Endothelial cell of umbilical vein (primary cell): ENCODE results near the gene GAS7. TPM values are rescaled to one million over a fixed set of nuclear protein-coding genes. Genes with fewer than 3 reads are reported as not detected.
"Not testable (repeated sequence)": the region's sequence is repeated elsewhere in the genome, so short reads cannot be mapped to it uniquely, and the experiment has no call there.

Source experiments
- BruUV-seq: library from RNA; stranded (reverse); fragments of 400-500 nt; replicated peaks from 2 replicates; lab custom pipeline; 2021; lab: Mats Ljungman, UMichigan
- CTCF ChIA-PET: fragments of 300-600, 350-600 bp; sonication (Branson Sonifier 250); formaldehyde crosslinking; loops from one replicate; lab custom pipeline; 2021; ENCODE audit warnings: antibody characterized with exemption, inconsistent platforms; lab: Charles Lee
- POLR2A ChIA-PET: fragments of 300-600, 350-600 bp; sonication (Branson Sonifier 250); formaldehyde crosslinking; loops from one replicate; lab custom pipeline; 2021; ENCODE audit warnings: antibody characterized with exemption, inconsistent platforms; lab: Charles Lee
- DNase-seq: peaks from one replicate; pipeline ENCODE4 v3.0.0-alpha.2; 2011; ENCODE audit warnings: low read depth, low spot score
- FAIRE-seq: peaks from 2 replicates; lab custom pipeline; 2011; peaks lifted over from hg19 to GRCh38; lab: Jason Lieb, UNC
- H2AFZ ChIP-seq: 2 replicates; pipeline ENCODE4 v1.6.0; 2012; ENCODE audit warnings: low read depth, low read length, control low read depth, inconsistent platforms
- H3K27ac ChIP-seq: 2 replicates; pipeline ENCODE4 v1.5.1; 2011; ENCODE audit warnings: low read depth, mild to moderate bottlenecking, control low read depth, low read length, moderate library complexity; ENCODE audit not compliant: insufficient read depth
- H3K27me3 ChIP-seq, 2 experiments: 2 replicates each; pipeline versions ENCODE4 v1.6.0 to v1.6.1; 2011; ENCODE audit warnings: low read length in 2 of 2, mixed read lengths in 1 of 2; ENCODE audit not compliant: control insufficient read depth in 2 of 2, insufficient read depth in 2 of 2
- H3K36me3 ChIP-seq, 2 experiments: 2 replicates in 1 of 2; 3 replicates in 1 of 2; pipeline ENCODE4 v1.5.1; 2011; ENCODE audit warnings: low read length in 2 of 2, mild to moderate bottlenecking in 1 of 2, moderate library complexity in 1 of 2; ENCODE audit not compliant: control insufficient read depth in 2 of 2, insufficient read depth in 2 of 2; ENCODE audit errors: extremely low read depth in 1 of 2
- H3K4me1 ChIP-seq: 3 replicates; pipeline ENCODE4 v1.5.1; 2011; ENCODE audit warnings: mild to moderate bottlenecking, low read length; ENCODE audit not compliant: control insufficient read depth, insufficient read depth; ENCODE audit errors: extremely low read depth
- H3K4me2 ChIP-seq: 2 replicates; pipeline ENCODE4 v1.6.1; 2011; ENCODE audit warnings: low read length, control low read depth, mixed read lengths; ENCODE audit not compliant: insufficient read depth
- H3K4me3 ChIP-seq, 3 experiments: fragments of 200-600 bp in 1 of 3; sonication (generic), shearing (Covaris generic) in 1 of 3; replicated peaks in 1 of 3; 2 replicates each; pipeline ENCODE4 v1.5.1; 2011 to 2016; ENCODE audit warnings: control low read depth in 3 of 3, low read length in 3 of 3, mild to moderate bottlenecking in 2 of 3, inconsistent platforms in 1 of 3, low read depth in 1 of 3, moderate library complexity in 1 of 3; ENCODE audit not compliant: insufficient read depth in 1 of 3
- H3K79me2 ChIP-seq: 2 replicates; pipeline ENCODE4 v1.6.0; 2012; ENCODE audit warnings: low read length, inconsistent platforms; ENCODE audit not compliant: control insufficient read depth, insufficient read depth
- H3K9ac ChIP-seq: replicated peaks from 2 replicates; pipeline ENCODE3; 2011; ENCODE audit warnings: low read length, control low read depth; ENCODE audit not compliant: insufficient read depth; ENCODE audit errors: extremely low read depth
- H3K9me1 ChIP-seq: replicated peaks from 3 replicates; pipeline ENCODE4 v1.6.0; 2011; ENCODE audit warnings: mild to moderate bottlenecking, low read length; ENCODE audit not compliant: control insufficient read depth, insufficient read depth; ENCODE audit errors: extremely low read depth
- H3K9me3 ChIP-seq: replicated peaks from 2 replicates; pipeline ENCODE4 v1.5.1; 2012; ENCODE audit warnings: low read length, inconsistent platforms; ENCODE audit not compliant: control insufficient read depth, insufficient read depth
- H4K20me1 ChIP-seq: replicated peaks from 2 replicates; pipeline ENCODE3; 2011; ENCODE audit warnings: mild to moderate bottlenecking, low read length; ENCODE audit not compliant: control insufficient read depth, insufficient read depth; ENCODE audit errors: extremely low read depth
- FOS ChIP-seq: IDR thresholded peaks from 2 replicates; pipeline ENCODE4 v1.6.1; 2011; ENCODE audit warnings: mild to moderate bottlenecking, low read length, moderate library complexity, borderline replicate concordance; ENCODE audit not compliant: insufficient read depth
- GATA2 ChIP-seq: IDR thresholded peaks from 2 replicates; pipeline ENCODE4 v1.7.0; 2011; ENCODE audit warnings: low read depth, mild to moderate bottlenecking, moderate library complexity, mixed read lengths, low read length; ENCODE audit not compliant: insufficient read length, insufficient read depth
- JUN ChIP-seq: IDR thresholded peaks from 2 replicates; pipeline ENCODE4 v1.6.1; 2011; ENCODE audit warnings: borderline replicate concordance, low read depth; ENCODE audit not compliant: insufficient read length, insufficient read depth
- MYC ChIP-seq: IDR thresholded peaks from one replicate; pipeline ENCODE4 v1.6.1; 2011; ENCODE audit warnings: mild to moderate bottlenecking, low read depth, low read length
- POLR2A ChIP-seq: IDR thresholded peaks from 2 replicates; pipeline ENCODE4 v1.6.1; 2012; ENCODE audit warnings: low read depth, mild to moderate bottlenecking, control low read depth, low read length
- POLR2AphosphoS5 ChIP-seq: IDR thresholded peaks from 2 replicates; pipeline ENCODE4 v1.6.1; 2012; ENCODE audit warnings: low read depth, mild to moderate bottlenecking, control low read depth, low read length, moderate library complexity; ENCODE audit not compliant: insufficient read depth
- dilution Hi-C: fragments of 300-500 bp; cut with MboI; formaldehyde crosslinking; loops from one replicate; pipeline ENCODE4 v1.15.0; 2019; ENCODE audit warnings: low sequenced_read_pairs; ENCODE audit not compliant: extremely low pct_ligation_motif_present
- intact Hi-C: fragments of 100-400 bp; cut with micrococcal nuclease; formaldehyde crosslinking; loops from one replicate; pipeline ENCODE4 v1.10.0; 2022
- polyA plus RNA-seq, 4 experiments: library from polyadenylated mRNA; depleted of rRNA in 3 of 4; stranded (reverse) in 3 of 4; unstranded in 1 of 4; fragments of >200 nt; gene quantifications; 2 replicates each; pipeline versions ENCODE4 v1.2.1 to v1.2.3, GENCODE V29; 2011 to 2012; ENCODE audit warnings: missing spikeins in 1 of 4
- total RNA-seq: library from RNA; stranded (reverse); gene quantifications from 2 replicates; pipeline ENCODE4 v1.2.3, GENCODE V29; 2021
- TF ChIP-seq, protein P1 (sequence below), 2 donors: IDR thresholded peaks; 1 replicate in 1 of 2; 2 replicates in 1 of 2; pipeline ENCODE4 v1.5.1; 2011; ENCODE audit warnings: low read length in 2 of 2, mild to moderate bottlenecking in 2 of 2, moderate library complexity in 2 of 2, control low read depth in 1 of 2, inconsistent platforms in 1 of 2, low read depth in 1 of 2; ENCODE audit not compliant: insufficient read depth in 1 of 2; ENCODE audit errors: extremely low read depth in 1 of 2
- TF ChIP-seq, protein P2 (sequence below): IDR thresholded peaks from 2 replicates; pipeline ENCODE4 v1.6.1; 2011; ENCODE audit not compliant: insufficient read depth, insufficient read length

Gene GAS7
- total and polyA plus RNA-seq, 2 donors (not counting 3 experiments of a cell fraction or from before 2014, with no cell fraction given) = not detected

DNA sequence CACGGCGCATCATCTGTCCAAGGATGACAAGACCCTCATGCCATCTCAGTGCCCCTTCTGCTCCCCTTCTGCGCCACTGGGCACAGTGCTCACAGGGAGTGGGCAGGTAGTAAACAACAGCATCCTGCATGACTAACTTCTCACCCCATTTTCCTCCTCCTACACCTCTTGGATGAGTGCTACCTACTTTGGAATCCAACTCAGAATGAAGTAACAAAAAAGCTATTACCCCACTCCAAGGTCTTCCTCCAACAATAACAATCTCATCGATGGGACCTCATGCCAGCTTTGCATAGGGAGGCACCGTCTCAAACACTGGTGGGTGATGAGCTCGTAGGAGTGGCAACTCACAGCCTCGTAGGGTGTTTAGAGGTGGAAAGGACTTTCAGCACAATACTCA, 194.7 kb downstream of the GAS7 start:
- Histone ChIP-seq H3K27me3 (no peaks in the 10 kb centered on the region), H3K9me3 (peaks cover 6% of the 10 kb centered on the region), H3K4me3 (no peak overlapping the region), H3K4me2 (no peak overlapping the region), H3K27ac (no peak overlapping the region), H3K79me2 (no peaks in the 10 kb centered on the region), H3K36me3 (no peaks in the 10 kb centered on the region), H3K9me1 (no peaks in the 10 kb centered on the region), H4K20me1 (no peaks in the 10 kb centered on the region), H3K9ac (no peak overlapping the region), H2AFZ (no peak overlapping the region), H3K4me1 (no peaks in the 10 kb centered on the region)
- ChIA-PET CTCF (no interaction called here), POLR2A (no interaction called here)
- intact Hi-C loops (no loop called here), dilution Hi-C loops (no loop called here)
- no TSS peak for BruUV-seq
- no peak for DNase-seq
- FAIRE-seq = no peak
- TF ChIP-seq FOS (no peak), GATA2 (no peak), POLR2A (no peak), MYC (no peak), POLR2AphosphoS5 (no peak), JUN (no peak)
- TF ChIP-seq, protein P1, sequence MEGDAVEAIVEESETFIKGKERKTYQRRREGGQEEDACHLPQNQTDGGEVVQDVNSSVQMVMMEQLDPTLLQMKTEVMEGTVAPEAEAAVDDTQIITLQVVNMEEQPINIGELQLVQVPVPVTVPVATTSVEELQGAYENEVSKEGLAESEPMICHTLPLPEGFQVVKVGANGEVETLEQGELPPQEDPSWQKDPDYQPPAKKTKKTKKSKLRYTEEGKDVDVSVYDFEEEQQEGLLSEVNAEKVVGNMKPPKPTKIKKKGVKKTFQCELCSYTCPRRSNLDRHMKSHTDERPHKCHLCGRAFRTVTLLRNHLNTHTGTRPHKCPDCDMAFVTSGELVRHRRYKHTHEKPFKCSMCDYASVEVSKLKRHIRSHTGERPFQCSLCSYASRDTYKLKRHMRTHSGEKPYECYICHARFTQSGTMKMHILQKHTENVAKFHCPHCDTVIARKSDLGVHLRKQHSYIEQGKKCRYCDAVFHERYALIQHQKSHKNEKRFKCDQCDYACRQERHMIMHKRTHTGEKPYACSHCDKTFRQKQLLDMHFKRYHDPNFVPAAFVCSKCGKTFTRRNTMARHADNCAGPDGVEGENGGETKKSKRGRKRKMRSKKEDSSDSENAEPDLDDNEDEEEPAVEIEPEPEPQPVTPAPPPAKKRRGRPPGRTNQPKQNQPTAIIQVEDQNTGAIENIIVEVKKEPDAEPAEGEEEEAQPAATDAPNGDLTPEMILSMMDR (IDR thresholded peaks at IDR 0.05; ENCODE audit: extremely low read depth in 1 of 2, insufficient read depth in 1 of 2, low read depth in 1 of 2, low read length in 2 of 2) = no peak
- TF ChIP-seq, protein P2, sequence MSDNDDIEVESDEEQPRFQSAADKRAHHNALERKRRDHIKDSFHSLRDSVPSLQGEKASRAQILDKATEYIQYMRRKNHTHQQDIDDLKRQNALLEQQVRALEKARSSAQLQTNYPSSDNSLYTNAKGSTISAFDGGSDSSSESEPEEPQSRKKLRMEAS = no peak

DNA sequence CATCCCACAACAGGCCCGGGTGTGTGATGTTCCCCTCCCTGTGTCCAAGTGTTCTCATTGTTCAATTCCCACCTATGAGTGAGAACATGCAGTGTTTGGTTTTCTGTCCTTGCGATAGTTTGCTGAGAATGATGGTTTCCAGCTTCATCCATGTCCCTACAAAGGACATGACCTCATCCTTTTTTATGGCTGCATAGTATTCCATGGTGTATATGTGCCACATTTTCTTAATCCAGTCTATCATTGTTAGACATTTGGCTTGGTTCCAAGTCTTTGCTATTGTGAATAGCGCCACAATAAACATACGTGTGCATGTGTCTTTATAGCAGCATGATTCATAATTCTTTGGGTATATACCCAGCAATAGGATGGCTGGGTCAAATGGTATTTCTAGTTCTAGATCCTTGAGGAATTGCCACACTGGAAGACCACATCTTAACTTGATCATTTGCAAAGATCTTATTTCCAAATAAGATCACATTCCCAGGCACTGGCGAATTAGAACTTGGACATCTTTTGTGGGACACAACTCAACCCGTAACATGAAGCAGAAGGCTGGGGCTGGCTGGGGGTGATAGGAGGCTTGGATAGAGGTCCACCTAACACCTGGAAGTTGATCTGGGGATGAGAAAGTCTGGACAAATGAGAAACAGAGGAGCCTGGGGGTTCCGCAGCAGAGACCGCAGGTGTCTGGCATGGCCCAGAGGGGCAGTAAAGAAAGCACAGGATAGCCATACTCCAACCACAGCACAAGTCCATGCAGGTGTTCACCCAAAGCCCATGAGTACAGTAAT, 195.6 kb downstream of the GAS7 start:
- H2AFZ ChIP-seq, H3K9me3 ChIP-seq, H3K4me1 ChIP-seq, dilution Hi-C loops, H4K20me1 ChIP-seq, H3K4me3 ChIP-seq, H3K4me2 ChIP-seq, BruUV-seq, DNase-seq, H3K79me2 ChIP-seq, intact Hi-C loops, FAIRE-seq, H3K9ac ChIP-seq, CTCF ChIA-PET, H3K9me1 ChIP-seq, H3K27ac ChIP-seq, H3K27me3 ChIP-seq, H3K36me3 ChIP-seq, POLR2A ChIA-PET: not testable (repeated sequence)
